RWPE2 (cell line): ENCODE measurements around the gene CAPN8.
A peak's percentile ranks its signal among the peaks of the same experiment; 100 is the strongest.

Source experiments
- ATAC-seq: fragments of 200-7000 bp; cut with Tn5 transposase; 3 replicates; pipeline ENCODE4 v1.9.1; 2021; ENCODE audit warnings: low read depth
- DNase-seq: peaks from one replicate; pipeline ENCODE4 v3.0.0-alpha.2; 2020; ENCODE audit warnings: low spot score
- H3K27ac ChIP-seq: fragments of 450-650 bp; 2 replicates; pipeline ENCODE4 v1.5.1; 2017; ENCODE audit warnings: mild to moderate bottlenecking; ENCODE audit not compliant: poor library complexity, severe bottlenecking
- H3K27me3 ChIP-seq: fragments of 250-450 bp; sonication (Bioruptor Pico); 2 replicates; pipeline ENCODE4 v1.5.1; 2021; ENCODE audit warnings: mild to moderate bottlenecking, moderate library complexity; ENCODE audit not compliant: insufficient read depth, poor library complexity, severe bottlenecking
- H3K36me3 ChIP-seq: fragments of 250-450 bp; sonication (Bioruptor Pico); 2 replicates; pipeline ENCODE4 v1.5.1; 2020; ENCODE audit warnings: low read depth, mild to moderate bottlenecking, moderate library complexity
- H3K4me1 ChIP-seq: fragments of 250-450 bp; sonication (Bioruptor Pico); 2 replicates; pipeline ENCODE4 v1.5.1; 2021; ENCODE audit warnings: mild to moderate bottlenecking, moderate library complexity; ENCODE audit not compliant: insufficient read depth, poor library complexity, severe bottlenecking
- H3K4me3 ChIP-seq: fragments of 250-450 bp; sonication (Bioruptor Pico); 2 replicates; pipeline ENCODE4 v1.5.1; 2021; ENCODE audit warnings: mild to moderate bottlenecking, moderate library complexity; ENCODE audit not compliant: severe bottlenecking
- H3K9me3 ChIP-seq: fragments of 250-450 bp; sonication (Bioruptor Pico); 2 replicates; pipeline ENCODE4 v1.5.1; 2021; ENCODE audit warnings: mild to moderate bottlenecking, moderate library complexity; ENCODE audit not compliant: severe bottlenecking
- CTCF ChIP-seq: fragments of 450-650 bp; IDR thresholded peaks from one replicate; pipeline ENCODE4 v1.5.1; 2017; ENCODE audit warnings: mild to moderate bottlenecking, moderate library complexity; ENCODE audit not compliant: poor library complexity, severe bottlenecking

CAPN8 gene

GRCh38 chr1:223707256-223708000 is 41.9 kb upstream of the CAPN8 start:
- no peak overlapping the region for H3K4me3 ChIP-seq
- DNase-seq (peak; percentile 76), ATAC-seq (peak; percentile 74)
- H3K4me1 ChIP-seq = peaks cover 49% of the 10 kb centered on the region
- no peaks in the 10 kb centered on the region for H3K36me3 ChIP-seq
- peak overlapping the region; percentile 97 for H3K27ac ChIP-seq
- no peak for TF ChIP-seq CTCF
- H3K27me3 ChIP-seq = no peaks in the 10 kb centered on the region
- no peaks in the 10 kb centered on the region for H3K9me3 ChIP-seq

- peak overlapping the region; percentile 97 for H3K27ac ChIP-seq
- DNase-seq (no peak), ATAC-seq (0 out of 3 replicates have a peak, but pooled peaks have one; percentile 8)
- H3K4me1 ChIP-seq = peaks cover 48% of the 10 kb centered on the region
- TF ChIP-seq CTCF = no peak
- H3K36me3 ChIP-seq = no peaks in the 10 kb centered on the region
- no peaks in the 10 kb centered on the region for H3K27me3 ChIP-seq
- no peaks in the 10 kb centered on the region for H3K9me3 ChIP-seq
- no peak overlapping the region for H3K4me3 ChIP-seq
Observed at GRCh38 chr1:223706077-223706973, 40.8 kb upstream of the CAPN8 start.

- Histone ChIP-seq H3K27ac (peak overlapping the region; percentile 97), H3K27me3 (no peaks in the 10 kb centered on the region), H3K9me3 (no peaks in the 10 kb centered on the region), H3K36me3 (no peaks in the 10 kb centered on the region), H3K4me3 (no peak overlapping the region), H3K4me1 (peaks cover 51% of the 10 kb centered on the region)
- no peak for TF ChIP-seq CTCF
- no peak for DNase-seq
- no peak for ATAC-seq
Observed at GRCh38 chr1:223704921-223705878, 39.7 kb upstream of the CAPN8 start.

GRCh38 chr1:223703668-223704013 is 38.1 kb upstream of the CAPN8 start:
- H3K4me1 ChIP-seq = peaks cover 54% of the 10 kb centered on the region
- no peaks in the 10 kb centered on the region for H3K36me3 ChIP-seq
- DNase-seq (no peak), ATAC-seq (no peak)
- TF ChIP-seq CTCF = no peak
- H3K27ac ChIP-seq = peak overlapping the region; percentile 96
- H3K9me3 ChIP-seq = no peaks in the 10 kb centered on the region
- no peak overlapping the region for H3K4me3 ChIP-seq
- no peaks in the 10 kb centered on the region for H3K27me3 ChIP-seq
